ENCODE data around the gene DENND1B. TPM values are rescaled to one million over a fixed set of nuclear protein-coding genes. Genes with fewer than 3 reads are reported as not detected.

The DENND1B gene
- total RNA-seq, 1 donor from 2014 or later, result 19.2 TPM

GRCh38 chr1:197771386-197771785 is 3.9 kb downstream of the DENND1B start:
- Mint-ChIP-seq H3K27ac (no peak overlapping the region), H3K27me3 (no peaks in the 10 kb centered on the region), H3K4me3 (no peak overlapping the region), H3K36me3 (ENCODE audit: low read depth) (peaks cover 13% of the 10 kb centered on the region), H3K4me1 (peaks cover 46% of the 10 kb centered on the region), H3K9me3 (no peaks in the 10 kb centered on the region)
- no peak for DNase-seq
- intact Hi-C loops (cut with micrococcal nuclease), result loop anchor here (5.0 kb wide), 1 partner anchor 916 kb away; no protein-coding TSS in a partner anchor
- ChIA-PET CTCF (no interaction called here), POLR2A (interaction anchor here (1.4 kb wide), 1 partner anchor 9 kb away, joined by 7 read pairs; no protein-coding TSS in a partner anchor)
- ATAC-seq (ENCODE audit: low read depth), result no peak
- TF ChIP-seq, protein P1, sequence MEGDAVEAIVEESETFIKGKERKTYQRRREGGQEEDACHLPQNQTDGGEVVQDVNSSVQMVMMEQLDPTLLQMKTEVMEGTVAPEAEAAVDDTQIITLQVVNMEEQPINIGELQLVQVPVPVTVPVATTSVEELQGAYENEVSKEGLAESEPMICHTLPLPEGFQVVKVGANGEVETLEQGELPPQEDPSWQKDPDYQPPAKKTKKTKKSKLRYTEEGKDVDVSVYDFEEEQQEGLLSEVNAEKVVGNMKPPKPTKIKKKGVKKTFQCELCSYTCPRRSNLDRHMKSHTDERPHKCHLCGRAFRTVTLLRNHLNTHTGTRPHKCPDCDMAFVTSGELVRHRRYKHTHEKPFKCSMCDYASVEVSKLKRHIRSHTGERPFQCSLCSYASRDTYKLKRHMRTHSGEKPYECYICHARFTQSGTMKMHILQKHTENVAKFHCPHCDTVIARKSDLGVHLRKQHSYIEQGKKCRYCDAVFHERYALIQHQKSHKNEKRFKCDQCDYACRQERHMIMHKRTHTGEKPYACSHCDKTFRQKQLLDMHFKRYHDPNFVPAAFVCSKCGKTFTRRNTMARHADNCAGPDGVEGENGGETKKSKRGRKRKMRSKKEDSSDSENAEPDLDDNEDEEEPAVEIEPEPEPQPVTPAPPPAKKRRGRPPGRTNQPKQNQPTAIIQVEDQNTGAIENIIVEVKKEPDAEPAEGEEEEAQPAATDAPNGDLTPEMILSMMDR (IDR thresholded peaks at IDR 0.05), result no peak

GRCh38 chr1:197770243-197770642 is 5.0 kb downstream of the DENND1B start:
- no peaks in the 10 kb centered on the region for H3K9me3 Mint-ChIP-seq
- POLR2A ChIA-PET, result no interaction called here

DNA sequence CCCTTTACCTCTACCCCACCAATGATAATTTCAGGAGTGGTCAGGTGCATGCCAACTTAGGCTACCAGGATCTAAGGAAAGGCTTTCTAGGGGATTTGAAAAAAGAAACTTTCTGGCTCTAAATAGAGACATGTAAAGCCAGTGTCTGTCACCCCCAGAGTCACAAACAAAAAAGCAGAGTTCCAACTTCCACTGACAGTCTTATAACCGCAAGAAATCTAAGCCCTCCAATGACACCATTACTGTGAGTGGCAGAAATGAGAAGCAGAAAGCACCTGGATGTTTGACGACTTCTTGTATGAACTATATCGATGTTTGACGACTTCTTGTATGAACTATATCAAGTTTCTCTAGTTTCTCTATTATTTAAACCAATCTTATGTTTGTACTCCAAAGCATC is 6.0 kb downstream of the DENND1B start:
- Mint-ChIP-seq H3K27ac (no peak overlapping the region), H3K36me3 (ENCODE audit: low read depth) (peaks cover 11% of the 10 kb centered on the region), H3K9me3 (no peaks in the 10 kb centered on the region), H3K4me3 (no peak overlapping the region), H3K27me3 (no peaks in the 10 kb centered on the region), H3K4me1 (peaks cover 34% of the 10 kb centered on the region)
- ChIA-PET POLR2A (no interaction called here), CTCF (no interaction called here)
- no peak for ATAC-seq (ENCODE audit: low read depth)
- no peak for DNase-seq
- TF ChIP-seq, protein P1 (IDR thresholded peaks at IDR 0.05), result no peak
- intact Hi-C loops (cut with micrococcal nuclease), result no loop called here

More at GRCh38 chr1:197770243-197770642, 5.0 kb downstream of the DENND1B start:
- H3K4me3 Mint-ChIP-seq, result no peak overlapping the region
- H3K4me1 Mint-ChIP-seq, result peaks cover 37% of the 10 kb centered on the region
- peaks cover 13% of the 10 kb centered on the region for H3K36me3 Mint-ChIP-seq (ENCODE audit: low read depth)
- TF ChIP-seq, protein P1 (IDR thresholded peaks at IDR 0.05), result no peak
- DNase-seq (no peak), ATAC-seq (ENCODE audit: low read depth) (no peak)
- intact Hi-C loops (cut with micrococcal nuclease), result loop anchor here (5.0 kb wide), 1 partner anchor 917 kb away; no protein-coding TSS in a partner anchor
- H3K27ac Mint-ChIP-seq, result no peak overlapping the region
- CTCF ChIA-PET, result no interaction called here
- H3K27me3 Mint-ChIP-seq, result no peaks in the 10 kb centered on the region

GRCh38 chr1:197768014-197768805 is 7.1 kb downstream of the DENND1B start:
- Mint-ChIP-seq H3K4me3 (no peak overlapping the region), H3K27ac (no peak overlapping the region)
- intact Hi-C loops (cut with micrococcal nuclease), result no loop called here

GRCh38 chr1:197763769-197764168 is 11.5 kb downstream of the DENND1B start:
- H3K36me3 Mint-ChIP-seq (ENCODE audit: low read depth), result peaks cover 9% of the 10 kb centered on the region

More at GRCh38 chr1:197768014-197768805, 7.1 kb downstream of the DENND1B start:
- POLR2A ChIA-PET, result interaction anchor here (0.7 kb wide), 1 partner anchor 9 kb away, joined by 4 read pairs; no protein-coding TSS in a partner anchor
- ATAC-seq (ENCODE audit: low read depth) (no peak), DNase-seq (no peak)
- TF ChIP-seq, protein P1 (IDR thresholded peaks at IDR 0.05), result no peak
- H3K27me3 Mint-ChIP-seq, result no peaks in the 10 kb centered on the region
- peaks cover 11% of the 10 kb centered on the region for H3K36me3 Mint-ChIP-seq (ENCODE audit: low read depth)
- H3K4me1 Mint-ChIP-seq, result peaks cover 24% of the 10 kb centered on the region
- CTCF ChIA-PET, result no interaction called here
- H3K9me3 Mint-ChIP-seq, result no peaks in the 10 kb centered on the region

More at GRCh38 chr1:197763769-197764168, 11.5 kb downstream of the DENND1B start:
- POLR2A ChIA-PET, result no interaction called here
- Mint-ChIP-seq H3K4me1 (peaks cover 23% of the 10 kb centered on the region), H3K27ac (no peak overlapping the region), H3K4me3 (no peak overlapping the region), H3K27me3 (no peaks in the 10 kb centered on the region), H3K9me3 (no peaks in the 10 kb centered on the region)
- CTCF ChIA-PET, result no interaction called here
- ATAC-seq (ENCODE audit: low read depth), result no peak
- no peak for DNase-seq
- intact Hi-C loops (cut with micrococcal nuclease), result loop anchor here (5.0 kb wide), 1 partner anchor 36 kb away; no protein-coding TSS in a partner anchor
- TF ChIP-seq, protein P1 (IDR thresholded peaks at IDR 0.05), result no peak
